Right lobe of liver (tissue), 6 donors: ENCODE results near the gene RFX3. TPM values are rescaled to one million over a fixed set of nuclear protein-coding genes. Genes with fewer than 3 reads are reported as not detected.

Experiments used
- ATAC-seq, 4 donors: fragments of 200-7000 bp; cut with Tn5 transposase; one replicate each; pipeline ENCODE4 v1.9.1; 2020; ENCODE audit warnings: mild to moderate bottlenecking in 4 of 4, moderate library complexity in 4 of 4
- DNase-seq, 3 donors: peaks; one replicate each; pipeline ENCODE4 v3.0.0-alpha.2; 2020
- H3K27ac ChIP-seq, 3 donors: fragments of 200-600 bp; one replicate each; pipeline ENCODE4 v1.8.0; 2022
- H3K27me3 ChIP-seq, 2 donors: fragments of 200-600 bp; one replicate each; pipeline ENCODE4 v1.8.0; 2022
- H3K36me3 ChIP-seq, 4 donors: fragments of 200-600 bp; sonication (generic) in 1 of 4; one replicate each; pipeline versions ENCODE4 v1.5.1 to v1.8.0; 2017 to 2022; ENCODE audit warnings: control low read depth in 1 of 4
- H3K4me1 ChIP-seq, 4 donors: fragments of 200-600 bp; sonication (generic) in 1 of 4; one replicate each; pipeline versions ENCODE4 v1.5.1 to v1.8.0; 2017 to 2022; ENCODE audit warnings: control low read depth in 1 of 4
- H3K4me3 ChIP-seq, 3 donors: fragments of 200-600 bp; one replicate each; pipeline ENCODE4 v1.8.0; 2022
- H3K9me3 ChIP-seq, 4 donors: fragments of 200-600 bp; sonication (generic) in 1 of 4; one replicate each; pipeline versions ENCODE4 v1.5.1 to v1.8.0; 2017 to 2022; ENCODE audit warnings: control low read depth in 1 of 4
- CTCF ChIP-seq, 4 donors: fragments of 200-600 bp in 3 of 4; fragments of 450-650 bp in 1 of 4; IDR thresholded peaks; one replicate each; pipeline versions ENCODE4 v1.5.1 to v1.8.0; 2016 to 2022; ENCODE audit warnings: antibody characterized with exemption in 4 of 4, mild to moderate bottlenecking in 2 of 4
- POLR2A ChIP-seq: fragments of 450-650 bp; IDR thresholded peaks from one replicate; pipeline ENCODE4 v1.6.1; 2017; ENCODE audit warnings: antibody characterized with exemption, mild to moderate bottlenecking
- WGBS: methylation state at CpG from one replicate; pipeline ENCODE4 v1.1.6; 2018; ENCODE audit warnings: low coverage, low lambda C conversion rate; ENCODE audit not compliant: insufficient coverage; ENCODE audit errors: missing lambda C conversion rate; 5-methylcytosine and 5-hydroxymethylcytosine counted together
- intact Hi-C, 2 donors: fragments of 100-400 bp; cut with DNase I; formaldehyde crosslinking; loops; one replicate each; pipeline versions ENCODE4 v1.11.2 to v1.14.1; 2022
- total RNA-seq, 6 experiments: library from RNA; depleted of rRNA in 2 of 6; stranded (reverse); fragments of >200 nt in 2 of 6; fragmentation: NEBNext Ultra II Directional in 3 of 6; extraction: Animal tissue kit (Norgen Biotek cat#: 25700) in 3 of 6; gene quantifications; one replicate each; pipeline versions ENCODE4 v1.1.0 to v1.2.4, GENCODE V29; 2016 to 2023
- donor health status: DM: no; HTN: yes; CAD: no.
- donor health status: DM: no; HTN: no; CAD: no.
- donor health status: DM: no; HTN: no; CAD: no.
- donor health status: DM: no; HTN: yes; CAD: no.
- donor health status: DM: no; HTN: yes; CAD: no.

RFX3 gene
- total RNA-seq, 6 experiments from 2014 or later = 1.4 to 2.5 (median 1.8) TPM

DNA sequence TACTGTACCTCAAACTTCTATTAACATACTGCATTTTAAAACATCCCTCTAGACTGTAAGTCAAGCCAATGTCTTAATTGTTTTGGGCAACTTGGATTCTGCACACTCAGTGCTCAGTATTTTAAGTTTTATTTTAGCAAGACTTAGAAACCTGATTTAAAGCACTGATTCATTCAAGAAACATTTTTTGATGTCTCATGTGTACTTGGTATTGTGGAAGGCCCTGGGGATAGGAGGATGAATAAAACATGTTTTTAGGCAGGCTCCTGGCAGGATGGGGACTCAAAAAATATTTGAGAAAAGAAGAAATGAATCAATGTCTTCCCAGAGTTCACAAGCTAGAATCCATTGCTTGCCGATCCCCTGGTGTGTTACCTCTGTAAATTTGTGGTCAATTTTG is 347.9 kb downstream of the RFX3 start:
- intact Hi-C loops = no loop called here
- no peak for TF ChIP-seq CTCF (IDR thresholded peaks at IDR 0.05)
- no peak for TF ChIP-seq POLR2A
- no peaks in the 10 kb centered on the region for H3K27me3 ChIP-seq

GRCh38 chr9:3177146-3177761 is 348.5 kb downstream of the RFX3 start:
- TF ChIP-seq POLR2A (no peak), CTCF (IDR thresholded peaks at IDR 0.05) (no peak)
- no peak for DNase-seq
- intact Hi-C loops = no loop called here

More for the DNA sequence above, 347.9 kb downstream of the RFX3 start:
- H3K36me3 ChIP-seq = no peaks in the 10 kb centered on the region
- DNase-seq (no peak), ATAC-seq (no peak)
- no peak overlapping the region for H3K27ac ChIP-seq
- H3K4me3 ChIP-seq = no peak overlapping the region
- WGBS = 58% methylated on average over 1 of the region's 1 CpG
- H3K9me3 ChIP-seq = no peaks in the 10 kb centered on the region
- H3K4me1 ChIP-seq = peaks cover 0 to 14% (median 0%) of the 10 kb centered on the region in 4 donors

GRCh38 chr9:3173374-3173773 is 352.4 kb downstream of the RFX3 start:
- H3K27ac ChIP-seq = no peak overlapping the region
- intact Hi-C loops = no loop called here
- no peaks in the 10 kb centered on the region for H3K9me3 ChIP-seq
- no peak for ATAC-seq
- no peak for TF ChIP-seq POLR2A
- TF ChIP-seq CTCF (IDR thresholded peaks at IDR 0.05) = no peak
- no peak overlapping the region for H3K4me3 ChIP-seq
- H3K27me3 ChIP-seq = no peaks in the 10 kb centered on the region
- 56% methylated on average over 4 of the region's 4 CpGs for WGBS
- DNase-seq = no peak
- H3K36me3 ChIP-seq = no peaks in the 10 kb centered on the region
- H3K4me1 ChIP-seq = peaks cover 0 to 10% (median 0%) of the 10 kb centered on the region in 4 donors

More at GRCh38 chr9:3177146-3177761, 348.5 kb downstream of the RFX3 start:
- peak in 3 of 4 donors; percentile 77 to 91 (median 82) for ATAC-seq
- Histone ChIP-seq H3K4me3 (no peak overlapping the region), H3K27me3 (no peaks in the 10 kb centered on the region), H3K27ac (no peak overlapping the region), H3K9me3 (no peaks in the 10 kb centered on the region), H3K4me1 (peaks cover 0 to 14% (median 0%) of the 10 kb centered on the region in 4 donors), H3K36me3 (no peaks in the 10 kb centered on the region)
- WGBS = 17% methylated on average over 4 of the region's 4 CpGs

DNA sequence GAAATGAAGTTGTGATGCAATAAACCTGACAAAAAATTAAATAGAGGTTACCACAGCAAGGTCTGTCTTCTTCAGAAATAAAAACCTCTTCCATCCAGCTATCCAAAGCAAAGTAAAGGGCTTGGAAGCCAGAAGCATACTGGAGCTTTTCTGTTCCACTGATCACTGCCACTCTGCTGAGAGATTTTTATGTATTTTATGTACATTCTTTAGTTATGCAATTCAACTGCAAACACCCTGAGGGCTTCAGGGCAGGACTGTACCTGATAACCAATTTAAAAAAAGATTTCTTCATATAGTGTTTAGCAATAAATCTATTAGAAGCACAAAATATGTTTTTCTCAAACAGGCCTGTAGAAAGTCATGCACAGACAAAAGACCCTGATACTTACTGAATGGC is 355.0 kb downstream of the RFX3 start:
- ATAC-seq = no peak

More for the DNA sequence above, 355.0 kb downstream of the RFX3 start:
- Histone ChIP-seq H3K36me3 (no peaks in the 10 kb centered on the region), H3K4me3 (no peak overlapping the region), H3K9me3 (no peaks in the 10 kb centered on the region), H3K27ac (no peak overlapping the region), H3K4me1 (no peaks in the 10 kb centered on the region), H3K27me3 (no peaks in the 10 kb centered on the region)
- intact Hi-C loops = no loop called here
- DNase-seq = no peak
- TF ChIP-seq CTCF (IDR thresholded peaks at IDR 0.05) (no peak), POLR2A (no peak)
